ENCODE data around the gene CNKSR3.

- TF ChIP-seq POLR2A (IDR thresholded peaks at IDR 0.05; ENCODE audit: low read depth, low read length) (no peak), POLR2AphosphoS5 (IDR thresholded peaks at IDR 0.05; ENCODE audit: low read depth, low read length) (no peak)
Observed at GRCh38 chr6:154549179-154549578, 38.7 kb upstream of the CNKSR3 start.
